Heart right ventricle (tissue), 16 donors: ENCODE data around the gene MACROD2. TPM values are rescaled to one million over a fixed set of nuclear protein-coding genes. Genes with fewer than 3 reads are reported as not detected.

ENCODE experiments used
- ATAC-seq, 8 donors: fragments of 200-7000 bp; cut with Tn5 transposase; one replicate each; pipeline ENCODE4 v1.9.1; 2020; ENCODE audit warnings: mild to moderate bottlenecking in 8 of 8, moderate library complexity in 8 of 8, moderate number of reproducible peaks in 1 of 8
- DNase-seq, 2 donors: peaks; one replicate each; pipeline ENCODE4 v3.0.0-alpha.2; 2020
- H3K27ac ChIP-seq, 10 donors: fragments of 200-600 bp; sonication (generic) in 2 of 10; one replicate each; pipeline versions ENCODE4 v1.5.0 to v1.8.0; 2020 to 2022; ENCODE audit warnings: mild to moderate bottlenecking in 3 of 10
- H3K27me3 ChIP-seq, 7 donors: fragments of 200-600 bp; one replicate each; pipeline ENCODE4 v1.8.0; 2021 to 2022; ENCODE audit warnings: mild to moderate bottlenecking in 2 of 7
- H3K36me3 ChIP-seq, 9 donors: fragments of 200-600 bp; sonication (generic) in 1 of 9; one replicate each; pipeline versions ENCODE4 v1.5.0 to v1.8.0; 2020 to 2022; ENCODE audit warnings: mild to moderate bottlenecking in 2 of 9
- H3K4me1 ChIP-seq, 9 donors: fragments of 200-600 bp; sonication (generic) in 1 of 9; one replicate each; pipeline versions ENCODE4 v1.5.0 to v1.8.0; 2020 to 2022; ENCODE audit warnings: mild to moderate bottlenecking in 4 of 9
- H3K4me3 ChIP-seq, 10 donors: fragments of 200-600 bp; sonication (generic) in 2 of 10; one replicate each; pipeline versions ENCODE4 v1.5.0 to v1.8.0; 2020 to 2022; ENCODE audit warnings: mild to moderate bottlenecking in 7 of 10, moderate library complexity in 2 of 10
- H3K9me3 ChIP-seq, 11 donors: fragments of 200-600 bp in 10 of 11; sonication (generic) in 2 of 11; one replicate each; pipeline versions ENCODE4 v1.5.0 to v1.8.0; 2013 to 2022; ENCODE audit warnings: mild to moderate bottlenecking in 2 of 11, control low read depth in 1 of 11, moderate library complexity in 1 of 11
- CTCF ChIP-seq, 9 donors: fragments of 200-600 bp; sonication (generic) in 2 of 9; IDR thresholded peaks; one replicate each; pipeline versions ENCODE4 v1.5.0 to v1.8.0; 2021 to 2022; ENCODE audit warnings: antibody characterized with exemption in 9 of 9, mild to moderate bottlenecking in 5 of 9, moderate library complexity in 1 of 9
- WGBS, 2 donors: extraction: QIAGEN DNeasy Blood & Tissue Kit; methylation state at CpG; one replicate each; pipeline ENCODE4 v1.1.7; 2013; ENCODE audit warnings: inconsistent platforms in 1 of 2; 5-methylcytosine and 5-hydroxymethylcytosine counted together
- intact Hi-C, 10 donors: fragments of 100-400 bp; cut with DNase I; formaldehyde crosslinking; loops; one replicate each; pipeline versions ENCODE4 v1.11.1 to v1.14.2; 2022
- polyA plus RNA-seq, 2 donors: library from polyadenylated mRNA; stranded (reverse); fragments of 200-250 nt; gene quantifications; one replicate each; pipeline ENCODE4 v1.2.3, GENCODE V29; 2013
- total RNA-seq, 10 donors: library from RNA; stranded (reverse); fragmentation: NEBNext Ultra II Directional in 3 of 10; extraction: Animal tissue kit (Norgen Biotek cat#: 25700) in 3 of 10; gene quantifications; one replicate each; pipeline versions ENCODE4 v1.2.1 to v1.2.4, GENCODE V29; 2021 to 2023
- donor health status: Arrhythmogenic right ventricular cardiomyopathy.
- donor health status: ischemic (EF 13 %, LVEDD 7.1; RV severe dilation, severe dysfunction).
- donor health status: healthy with polysubstance abuse.
- donor health status: DM: no; HTN: yes; CAD: no.
- donor health status: DM: no; HTN: no; CAD: no.
- donor health status: ischemic (EF 25% LVEDD 6.9; RV normal size, moderate dysfunction).
- donor health status: ischemic (EF 25% LVEDD 5.7; RV mildly dilated, moderate dysfunction).
- donor health status: healthy.
- donor health status: DM: yes; HTN: yes; CAD: no.
- donor health status: Ischemic cardiomyopathy.
- donor health status: ischemic (EF 35%, LVEDD 5.7; RV mildly dilated, moderate dysfunction).
- donor health status: nonischemic (EF 11% LVEDD 7.7; RV severe dilation, severe dysfunction).
- donor health status: DM: yes; HTN: yes; CAD: no.
- donor health status: PGD.
- donor health status: ischemic (EF 29% LVEDD 5.4; RV normal size, mild dysfunction).
- donor health status: nonischemic (EF 23%, LVEDD 6.1; RV moderate dilation, normal function).

The MACROD2 gene
- total and polyA plus RNA-seq, 12 donors, result 0.28 to 6.4 (median 4.1) TPM

GRCh38 chr20:15703171-15703911 lies 1708.0 kb downstream of the MACROD2 start:
- Histone ChIP-seq H3K4me1 (no peaks in the 10 kb centered on the region), H3K27me3 (no peaks in the 10 kb centered on the region), H3K36me3 (no peaks in the 10 kb centered on the region), H3K9me3 (no peaks in the 10 kb centered on the region), H3K27ac (no peak overlapping the region), H3K4me3 (no peak overlapping the region)
- ATAC-seq (no peak), DNase-seq (no peak)
- 83 to 88% methylated on average over 4 of the region's 4 CpGs for WGBS, 2 donors
- TF ChIP-seq CTCF (IDR thresholded peaks at IDR 0.05), result no peak
- intact Hi-C loops, result loop anchor here in 1 of 10 donors (10.0 kb wide), 1 partner anchor 771 kb away; no protein-coding TSS in a partner anchor

GRCh38 chr20:15705975-15706374 lies 1710.7 kb downstream of the MACROD2 start:
- no peak overlapping the region for H3K4me3 ChIP-seq
- WGBS, 2 donors, result 71 to 72% methylated on average over 3 of the region's 3 CpGs
- no peaks in the 10 kb centered on the region for H3K36me3 ChIP-seq
- H3K9me3 ChIP-seq, result no peaks in the 10 kb centered on the region
- peaks cover 0 to under 1% (median 0%) of the 10 kb centered on the region in 7 donors for H3K27me3 ChIP-seq
- no peak for TF ChIP-seq CTCF (IDR thresholded peaks at IDR 0.05)
- ATAC-seq, result no peak
- H3K4me1 ChIP-seq, result no peaks in the 10 kb centered on the region
- intact Hi-C loops, result loop anchor here in 3 of 10 donors (5.0 to 10.0 kb wide), 3 partner anchors 766 to 771 kb away; no protein-coding TSS in a partner anchor
- H3K27ac ChIP-seq, result no peak overlapping the region
- DNase-seq, result no peak

- no peak for DNase-seq
- intact Hi-C loops, result loop anchor here in 3 of 10 donors (5.0 to 10.0 kb wide), 3 partner anchors 766 to 771 kb away; no protein-coding TSS in a partner anchor
- Histone ChIP-seq H3K36me3 (no peaks in the 10 kb centered on the region), H3K4me3 (no peak overlapping the region), H3K9me3 (no peaks in the 10 kb centered on the region), H3K4me1 (no peaks in the 10 kb centered on the region), H3K27ac (no peak overlapping the region), H3K27me3 (peaks cover 0 to 4% (median 0%) of the 10 kb centered on the region in 7 donors)
- no peak for ATAC-seq
- no peak for TF ChIP-seq CTCF (IDR thresholded peaks at IDR 0.05)
These were observed 1711.4 kb downstream of the MACROD2 start for GRCh38 chr20:15706719-15707118.

GRCh38 chr20:15708984-15709598 lies 1713.8 kb downstream of the MACROD2 start:
- 58 to 64% methylated on average over 9 of the region's 9 CpGs for WGBS, 2 donors

More at GRCh38 chr20:15708984-15709598, 1713.8 kb downstream of the MACROD2 start:
- TF ChIP-seq CTCF (IDR thresholded peaks at IDR 0.05), result peak in 7 of 9 donors; percentile 47 to 62 (median 50)
- DNase-seq (peak; percentile 8 to 49), ATAC-seq (no peak)
- intact Hi-C loops, result loop anchor here in 3 of 10 donors (5.0 to 10.0 kb wide), 3 partner anchors 763 to 768 kb away; no protein-coding TSS in a partner anchor
- Histone ChIP-seq H3K4me1 (no peaks in the 10 kb centered on the region), H3K27ac (no peak overlapping the region), H3K9me3 (no peaks in the 10 kb centered on the region), H3K36me3 (no peaks in the 10 kb centered on the region), H3K4me3 (no peak overlapping the region), H3K27me3 (peaks cover 0 to 4% (median 0%) of the 10 kb centered on the region in 7 donors)
